ENCODE data around the gene MBTPS1.
A peak's percentile ranks its signal among the peaks of the same experiment; 100 is the strongest.

Gene MBTPS1

GRCh38 chr16:84098939-84099338, 17.8 kb downstream of the MBTPS1 start:
- DNase-seq (ENCODE audit: low spot score): no peak

- DNase-seq (ENCODE audit: low spot score): no peak
Measured at GRCh38 chr16:84096447-84097005, 20.2 kb downstream of the MBTPS1 start.

- no peak for DNase-seq (ENCODE audit: low spot score)
Measured at GRCh38 chr16:84095466-84095865, 21.3 kb downstream of the MBTPS1 start.

- no peak for DNase-seq (ENCODE audit: low spot score)
Measured at GRCh38 chr16:84093879-84094270, 22.9 kb downstream of the MBTPS1 start.

GRCh38 chr16:84093120-84093878, 23.4 kb downstream of the MBTPS1 start:
- no peak for DNase-seq (ENCODE audit: low spot score)

- no peak for DNase-seq (ENCODE audit: low spot score)
Measured at GRCh38 chr16:84091460-84091859, 25.3 kb downstream of the MBTPS1 start.

GRCh38 chr16:84090211-84090610, 26.5 kb downstream of the MBTPS1 start:
- no peak for DNase-seq (ENCODE audit: low spot score)

GRCh38 chr16:84088695-84089395, 27.9 kb downstream of the MBTPS1 start:
- no peak for DNase-seq (ENCODE audit: low spot score)

- no peak for DNase-seq (ENCODE audit: low spot score)
Measured at GRCh38 chr16:84087466-84088151, 29.1 kb downstream of the MBTPS1 start.

GRCh38 chr16:84087001-84087400, 29.7 kb downstream of the MBTPS1 start:
- DNase-seq (ENCODE audit: low spot score): no peak

- DNase-seq (ENCODE audit: low spot score): no peak
Measured at GRCh38 chr16:84086341-84086740, 30.4 kb downstream of the MBTPS1 start.

GRCh38 chr16:84085773-84086172, 31.0 kb downstream of the MBTPS1 start:
- no peak for DNase-seq (ENCODE audit: low spot score)

GRCh38 chr16:84085271-84085667, 31.5 kb downstream of the MBTPS1 start:
- DNase-seq (ENCODE audit: low spot score): no peak

- peak; percentile 69 for DNase-seq (ENCODE audit: low spot score)
Measured at GRCh38 chr16:84084570-84085270, 32.0 kb downstream of the MBTPS1 start.

GRCh38 chr16:84082835-84083569, 33.7 kb downstream of the MBTPS1 start:
- no peak for DNase-seq (ENCODE audit: low spot score)

- DNase-seq (ENCODE audit: low spot score): no peak
Measured at GRCh38 chr16:84082110-84082509, 34.6 kb downstream of the MBTPS1 start.

GRCh38 chr16:84081446-84081989, 35.2 kb downstream of the MBTPS1 start:
- no peak for DNase-seq (ENCODE audit: low spot score)

- no peak for DNase-seq (ENCODE audit: low spot score)
Measured at GRCh38 chr16:84080813-84081212, 35.9 kb downstream of the MBTPS1 start.

- no peak for DNase-seq (ENCODE audit: low spot score)
Measured at GRCh38 chr16:84080378-84080777, 36.4 kb downstream of the MBTPS1 start.

GRCh38 chr16:84079664-84080063, 37.1 kb downstream of the MBTPS1 start:
- DNase-seq (ENCODE audit: low spot score): no peak

GRCh38 chr16:84075376-84075775, 41.4 kb downstream of the MBTPS1 start:
- DNase-seq (ENCODE audit: low spot score): no peak
